GM19324 (cell line): ENCODE measurements around the gene SSBP4.

Source experiments
- ATAC-seq: cut with Tn5 transposase; IDR thresholded peaks from one replicate; pipeline ENCODE4 v1.9.1; 2021; ENCODE audit warnings: mild to moderate bottlenecking, moderate library complexity; ENCODE audit not compliant: unreplicated experiment, low FRiP score

The SSBP4 gene

DNA sequence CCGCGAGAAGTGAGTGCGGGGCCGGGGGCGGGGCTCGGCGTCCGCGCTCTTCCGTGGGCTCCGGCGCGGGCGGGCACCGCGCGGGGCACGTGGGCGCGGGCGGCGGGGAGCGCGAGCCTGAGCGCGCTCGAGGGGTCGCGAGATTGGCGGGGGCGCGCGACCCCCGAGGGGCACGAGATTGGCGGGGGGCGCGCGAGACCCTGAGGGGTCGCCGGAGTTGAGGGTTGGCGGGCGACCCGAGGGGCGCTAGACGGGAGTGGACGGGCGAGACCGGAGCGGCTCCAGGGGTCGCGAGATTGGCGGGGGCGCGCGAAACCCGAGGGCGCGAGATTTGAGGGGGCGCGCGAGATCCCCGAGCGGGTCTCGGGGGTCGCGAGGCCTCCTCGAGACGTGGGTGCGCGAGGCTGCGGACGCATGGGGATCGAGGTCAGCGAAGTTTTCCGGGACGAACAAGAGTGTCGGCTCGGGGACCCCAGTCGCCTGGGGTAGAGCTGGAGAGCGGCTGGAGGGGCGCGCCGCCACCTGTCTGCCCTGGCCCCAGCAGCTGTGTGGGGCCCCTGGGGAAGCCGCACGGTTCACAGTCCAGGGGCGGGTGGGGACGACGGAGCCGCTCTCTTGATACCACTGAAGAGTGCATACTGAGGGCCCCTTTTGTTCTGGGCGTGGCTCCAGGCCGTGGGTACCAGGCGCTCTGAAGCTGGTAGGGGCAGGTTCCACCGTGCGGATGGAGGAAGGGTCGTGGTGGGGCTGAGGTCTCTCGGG lies 682 bp downstream of the SSBP4 start:
- ATAC-seq, result peak; percentile 3

GRCh38 chr19:18420930-18421329 lies 1.7 kb downstream of the SSBP4 start:
- no peak for ATAC-seq

DNA sequence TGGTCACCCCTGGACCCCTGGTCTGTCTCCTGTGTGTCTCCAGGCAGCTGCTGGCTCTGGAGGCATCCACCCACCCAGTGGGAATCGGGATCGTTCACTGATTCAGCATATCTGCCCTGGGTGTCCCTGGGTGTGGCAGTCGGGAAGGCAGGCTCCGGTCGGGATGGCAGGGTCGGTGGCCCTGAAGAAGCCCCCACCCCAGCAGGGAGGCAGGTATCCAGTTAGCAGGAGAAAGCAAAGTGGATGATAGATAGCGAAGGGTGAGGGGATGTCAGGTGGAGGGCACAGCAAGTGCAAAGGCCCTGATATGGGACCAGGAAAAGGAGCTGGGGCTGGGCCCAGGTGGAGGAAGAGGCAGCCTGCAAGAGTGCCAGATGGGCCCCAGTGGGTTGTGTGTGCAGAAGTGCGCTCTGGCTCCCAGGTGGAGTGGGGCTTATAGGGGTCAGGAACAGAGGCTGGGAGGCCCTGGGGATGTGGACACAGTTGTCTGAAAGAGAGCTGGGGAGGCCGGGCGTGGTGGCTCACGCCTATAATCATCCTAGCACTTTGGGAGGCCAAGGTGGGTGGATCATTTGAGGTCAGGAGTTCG lies 2.3 kb downstream of the SSBP4 start:
- no peak for ATAC-seq

- no peak for ATAC-seq
These were observed 3.5 kb downstream of the SSBP4 start for GRCh38 chr19:18422530-18423191.

GRCh38 chr19:18423258-18424020 lies 4.2 kb downstream of the SSBP4 start:
- ATAC-seq, result no peak

GRCh38 chr19:18424122-18424889 lies 5.1 kb downstream of the SSBP4 start:
- no peak for ATAC-seq

GRCh38 chr19:18424890-18425514 lies 5.8 kb downstream of the SSBP4 start:
- no peak for ATAC-seq

- no peak for ATAC-seq
These were observed 6.6 kb downstream of the SSBP4 start for GRCh38 chr19:18425515-18426415.

- no peak for ATAC-seq
These were observed 7.2 kb downstream of the SSBP4 start for GRCh38 chr19:18426416-18426767.

DNA sequence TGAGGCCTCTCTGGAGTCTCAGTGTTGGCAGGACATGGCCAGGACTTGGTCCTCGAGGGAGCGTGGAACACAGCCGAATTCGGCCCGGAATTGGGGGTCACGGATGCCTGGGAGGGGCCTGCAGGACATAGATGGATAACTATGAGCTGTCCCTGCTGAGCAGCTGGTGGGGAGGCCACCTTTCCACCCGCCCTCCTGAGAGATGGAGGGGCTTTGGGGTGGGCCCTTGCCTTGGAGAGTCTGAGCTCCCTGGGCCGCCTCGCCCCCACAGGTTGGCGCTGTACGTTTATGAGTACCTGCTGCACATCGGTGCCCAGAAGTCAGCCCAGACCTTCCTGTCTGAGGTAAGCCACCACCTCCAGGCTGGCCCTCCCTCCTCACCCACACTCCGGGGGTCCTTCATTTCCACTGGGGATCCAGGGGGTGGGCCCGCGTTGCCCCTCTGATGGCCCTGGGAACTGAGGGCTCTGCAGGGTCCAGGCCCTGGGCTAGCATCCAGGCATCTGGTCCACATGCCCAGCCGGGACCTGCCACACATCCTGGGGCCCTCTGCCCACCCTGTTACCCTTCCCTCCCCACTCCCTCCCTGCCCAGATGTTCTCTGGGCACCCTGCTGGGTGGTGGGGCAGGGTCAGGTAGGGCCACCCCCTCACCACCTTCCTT lies 8.0 kb downstream of the SSBP4 start:
- no peak for ATAC-seq

DNA sequence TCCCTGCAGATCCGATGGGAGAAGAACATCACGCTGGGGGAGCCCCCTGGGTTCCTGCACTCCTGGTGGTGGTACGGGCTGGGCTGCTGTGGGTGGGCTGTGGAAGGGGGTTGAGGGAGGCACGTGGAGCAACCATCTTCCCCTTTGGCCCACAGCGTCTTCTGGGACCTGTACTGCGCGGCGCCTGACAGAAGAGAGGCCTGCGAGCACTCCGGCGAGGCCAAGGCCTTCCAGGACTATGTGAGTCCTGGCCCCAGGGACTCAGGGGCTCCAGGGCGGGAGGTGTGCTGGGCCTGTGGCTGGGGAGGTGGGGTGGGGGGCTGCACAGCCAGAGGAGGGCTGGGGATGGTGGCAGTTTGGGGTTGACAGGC lies 8.5 kb downstream of the SSBP4 start:
- no peak for ATAC-seq

DNA sequence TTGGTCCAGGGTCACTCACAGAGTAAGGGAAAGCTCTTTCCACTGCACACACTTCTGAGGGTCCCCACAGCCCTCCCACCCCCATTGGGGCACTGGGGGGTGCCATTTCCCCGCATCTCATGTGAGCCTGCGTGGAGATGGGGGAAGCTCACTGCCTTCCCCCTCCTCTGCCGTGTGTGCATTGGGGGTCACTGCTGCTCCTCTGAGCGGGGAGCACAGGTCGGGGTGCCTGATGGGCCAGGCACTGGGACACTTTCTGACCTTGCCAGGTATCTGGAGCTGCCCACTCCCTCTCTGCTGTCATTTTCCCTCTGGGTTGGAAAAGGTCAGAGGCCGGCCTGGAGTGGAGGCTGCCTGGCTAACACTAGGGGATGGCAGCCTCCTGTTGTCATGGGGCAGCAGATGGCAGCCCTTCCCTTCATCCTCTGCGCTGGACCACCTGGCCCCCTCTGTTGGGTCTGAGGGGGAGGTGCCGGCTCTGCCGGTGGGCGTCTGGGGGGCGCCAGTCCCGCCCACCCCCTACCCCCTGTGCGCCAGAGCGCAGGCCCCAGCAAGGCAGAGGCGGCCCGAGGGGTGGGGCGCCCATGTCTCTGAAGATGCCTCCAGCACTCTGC lies 9.1 kb downstream of the SSBP4 start:
- no peak for ATAC-seq

DNA sequence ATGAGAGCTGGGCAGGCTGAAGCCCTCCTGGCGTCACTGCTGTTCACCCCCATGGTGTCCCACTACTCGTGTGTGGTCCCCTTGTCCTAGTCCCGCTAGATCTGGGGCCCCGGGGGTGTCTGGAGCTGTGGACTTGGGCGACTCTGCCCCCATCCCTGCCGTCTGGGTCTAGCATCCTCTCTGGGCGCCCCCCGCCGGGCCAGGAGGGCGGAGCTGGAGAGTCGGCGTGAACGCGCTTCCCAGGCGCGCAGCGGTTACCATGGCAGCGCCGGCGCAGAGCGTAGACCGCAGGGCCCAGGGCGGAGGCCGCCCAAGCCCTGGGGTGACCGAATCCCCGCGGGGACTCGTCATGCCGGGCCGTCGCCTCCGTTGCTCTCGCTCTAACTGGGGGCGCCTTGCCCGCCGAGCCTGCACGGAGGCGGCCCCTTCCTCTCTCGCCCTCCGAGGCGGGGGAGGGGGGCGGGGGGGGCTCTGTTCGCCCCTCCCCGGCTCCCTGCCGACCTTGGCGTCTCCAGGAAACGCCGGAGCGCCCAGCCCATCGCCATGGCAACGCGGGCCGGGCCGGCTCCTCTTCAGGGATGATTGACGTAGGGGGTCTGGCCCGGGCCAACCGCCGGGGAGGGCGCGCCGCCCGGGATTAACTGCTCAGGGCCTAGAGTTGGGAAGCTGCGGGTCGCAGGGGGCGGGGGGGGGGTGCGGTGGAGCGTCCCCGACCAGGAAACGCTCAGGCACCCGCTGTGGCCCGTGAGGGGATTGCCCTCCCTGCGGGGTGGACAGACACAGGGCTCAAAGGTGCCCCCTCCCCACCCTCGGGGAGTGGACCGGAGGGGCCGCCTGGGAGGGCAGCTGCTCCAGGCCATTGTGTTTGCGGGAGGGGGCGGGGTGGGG lies 9.8 kb downstream of the SSBP4 start:
- ATAC-seq, result no peak

DNA sequence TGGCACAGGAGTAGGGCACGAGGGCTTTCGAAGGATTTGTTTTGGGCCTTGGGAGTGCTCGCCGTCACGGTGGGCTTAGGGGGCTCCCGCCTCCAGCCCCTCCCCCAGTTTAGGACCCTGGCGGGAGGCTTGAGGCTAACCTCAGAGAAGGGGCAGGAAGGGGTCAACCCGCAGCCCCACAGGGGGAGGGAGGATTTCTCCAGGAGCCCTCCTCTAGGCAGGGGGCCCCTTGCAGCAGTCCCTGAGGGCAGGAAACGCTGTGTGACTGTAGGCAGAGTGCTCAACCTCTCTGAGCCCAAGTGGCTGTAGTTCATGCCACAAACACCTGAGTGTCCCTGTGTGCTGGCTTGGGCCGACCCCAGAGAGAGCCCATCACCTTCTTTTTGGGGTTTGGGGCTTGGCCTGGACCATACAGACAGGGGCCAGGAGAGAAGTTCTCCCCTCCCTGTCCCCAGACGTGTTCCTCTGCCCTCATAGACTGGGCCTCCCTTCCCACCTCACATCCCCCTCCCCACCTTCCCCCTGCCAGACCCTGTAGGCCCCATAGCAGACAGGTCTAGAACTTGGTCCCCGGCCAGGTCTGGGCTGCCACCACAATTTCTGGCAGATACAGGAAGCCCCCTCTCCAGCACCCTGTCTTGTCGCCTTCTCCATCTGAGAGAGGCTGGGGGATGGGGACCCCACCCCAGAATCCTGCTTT lies 10.7 kb downstream of the SSBP4 start:
- ATAC-seq, result no peak

DNA sequence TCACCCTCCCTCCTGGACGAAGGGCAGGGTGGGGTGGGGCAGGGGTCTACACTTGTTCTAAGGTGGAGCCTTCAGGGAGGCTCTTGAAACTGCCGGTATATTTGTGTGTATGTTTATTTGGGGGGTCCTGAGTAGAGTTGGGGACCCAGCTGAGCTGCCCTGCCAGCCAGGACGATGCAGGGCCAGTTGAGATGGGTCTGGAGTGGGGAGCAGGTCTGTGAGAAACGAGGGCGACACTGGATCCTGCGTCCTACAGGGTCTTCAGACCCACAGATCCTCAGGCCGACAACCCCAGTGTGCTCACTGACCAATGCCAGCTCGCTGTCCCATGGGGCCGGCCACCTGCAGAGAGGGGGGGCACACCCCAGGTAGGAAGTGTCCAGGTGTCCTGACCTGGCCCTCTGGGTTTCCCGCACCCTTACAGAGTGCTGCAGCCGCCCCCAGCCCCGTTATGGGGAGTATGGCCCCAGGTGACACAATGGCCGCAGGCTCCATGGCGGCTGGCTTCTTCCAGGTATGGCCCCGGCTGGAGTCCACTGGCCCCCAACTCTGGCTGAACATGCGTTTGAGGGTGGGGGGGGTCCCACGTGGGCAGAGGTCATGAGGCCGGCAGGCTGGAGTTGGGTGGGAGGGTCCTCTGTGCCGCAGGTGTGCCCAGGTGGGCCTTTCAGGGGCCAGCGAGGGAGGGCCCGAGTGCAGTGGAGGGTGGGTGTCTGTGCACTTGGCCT lies 11.4 kb downstream of the SSBP4 start:
- ATAC-seq, result no peak
